H1 (cell line): ENCODE results near the gene RUNX1.

Experiments
- BACH1 ChIP-seq: IDR thresholded peaks from 2 replicates; pipeline ENCODE4 v1.6.1; 2012; ENCODE audit warnings: low read length, improper control_type of control experiment
- HDAC6 ChIP-seq: IDR thresholded peaks from one replicate; pipeline ENCODE4 v1.7.1; 2012; ENCODE audit warnings: low read depth, mild to moderate bottlenecking, inconsistent platforms, low read length, moderate library complexity
- POLR2A ChIP-seq, 2 experiments: IDR thresholded peaks; 1 replicate in 1 of 2; 2 replicates in 1 of 2; pipeline ENCODE4 v1.6.1; 2011; ENCODE audit warnings: low read depth in 2 of 2, low read length in 2 of 2, mild to moderate bottlenecking in 2 of 2; ENCODE audit errors: control extremely low read depth in 1 of 2
- POLR2AphosphoS5 ChIP-seq: IDR thresholded peaks from 2 replicates; pipeline ENCODE4 v1.6.1; 2011; ENCODE audit warnings: low read depth, low read length
- YY1 ChIP-seq: IDR thresholded peaks from 2 replicates; pipeline ENCODE4 v1.6.1; 2011; ENCODE audit warnings: low read depth, mild to moderate bottlenecking, low read length

DNA sequence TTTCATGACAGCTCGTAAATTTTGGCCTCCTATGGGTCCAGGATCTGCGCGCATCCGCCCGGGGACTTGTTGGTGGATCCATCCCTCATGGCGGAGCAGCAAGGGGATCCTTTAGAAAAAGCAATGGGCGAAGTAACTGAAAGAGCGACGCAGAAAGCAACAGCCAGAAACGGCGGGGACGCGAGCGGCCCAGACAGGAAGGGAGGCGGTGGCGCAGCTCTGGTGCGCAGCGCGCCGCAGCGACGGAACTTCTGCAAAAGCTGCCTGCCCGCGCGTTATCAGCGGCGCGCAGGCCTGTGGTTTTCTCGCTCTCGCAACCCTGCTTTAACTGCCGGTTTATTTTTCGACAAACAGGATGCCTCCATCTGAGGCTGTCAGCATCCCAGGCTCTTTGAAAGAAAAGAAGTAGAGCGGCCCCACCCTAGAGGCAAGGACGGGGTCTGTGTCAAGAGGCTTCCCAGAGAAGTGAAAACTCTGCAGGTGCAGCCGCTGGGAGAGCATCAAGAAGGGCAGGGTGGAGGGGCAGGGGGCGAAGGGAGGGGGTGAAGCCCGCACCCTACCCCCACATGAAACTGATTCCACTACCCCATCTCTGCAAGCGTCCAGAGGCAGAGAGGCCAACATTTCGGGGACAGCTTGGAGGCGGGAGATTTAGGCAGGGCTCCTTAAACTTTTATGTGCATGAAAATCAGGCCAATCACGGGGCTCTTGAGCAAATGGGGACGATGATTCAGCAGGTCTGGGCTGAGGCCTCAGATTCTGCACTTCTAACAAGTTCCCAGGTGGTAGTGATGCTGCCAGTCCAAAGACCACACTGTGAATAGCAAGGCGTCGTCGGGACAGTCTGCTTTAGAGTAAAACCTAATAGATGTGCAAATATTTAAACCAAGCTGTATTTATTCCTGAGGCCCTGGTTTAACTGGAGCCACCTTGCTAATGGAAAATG, 22.2 kb downstream of the RUNX1 start:
- no peak for TF ChIP-seq YY1
- no peak for TF ChIP-seq POLR2A (IDR thresholded peaks at IDR 0.05; ENCODE audit: control extremely low read depth in 1 of 2, low read depth in 2 of 2, low read length in 2 of 2)
- TF ChIP-seq BACH1 = peak; percentile 61; the same call in 1 of the 2 replicates
- TF ChIP-seq POLR2AphosphoS5 = no peak
- no peak for TF ChIP-seq HDAC6
